ENCODE results near the gene OR1S1.
"Not testable (repeated sequence)": the region's sequence is repeated elsewhere in the genome, so short reads cannot be mapped to it uniquely, and the experiment has no call there.

OR1S1 gene

GRCh38 chr11:58212420-58212819 is at the start of gene OR1S1:
Gene OR1S1 (plus strand): TSS chr11:58212720.
- not testable (repeated sequence) for H3K27ac ChIP-seq

GRCh38 chr11:58164389-58164788 is 48.1 kb upstream of the OR1S1 start:
- H3K27ac ChIP-seq: no peak overlapping the region
- no peak for TF ChIP-seq CTCF (conservative IDR thresholded peaks at IDR 0.05)

GRCh38 chr11:58164990-58165389 is 47.5 kb upstream of the OR1S1 start:
- TF ChIP-seq CTCF (conservative IDR thresholded peaks at IDR 0.05): no peak
- no peak overlapping the region for H3K27ac ChIP-seq

GRCh38 chr11:58165504-58166106 is 46.9 kb upstream of the OR1S1 start:
- TF ChIP-seq CTCF (conservative IDR thresholded peaks at IDR 0.05): no peak
- H3K27ac ChIP-seq: no peak overlapping the region

- TF ChIP-seq CTCF (conservative IDR thresholded peaks at IDR 0.05): no peak
- no peak overlapping the region for H3K27ac ChIP-seq
These were observed 35.0 kb upstream of the OR1S1 start for GRCh38 chr11:58177409-58178054.

GRCh38 chr11:58178444-58178843 is 34.1 kb upstream of the OR1S1 start:
- no peak for TF ChIP-seq CTCF (conservative IDR thresholded peaks at IDR 0.05)
- no peak overlapping the region for H3K27ac ChIP-seq

- H3K27ac ChIP-seq: no peak overlapping the region
- TF ChIP-seq CTCF (conservative IDR thresholded peaks at IDR 0.05): no peak
These were observed 32.9 kb upstream of the OR1S1 start for GRCh38 chr11:58179648-58180047.

GRCh38 chr11:58186938-58187337 is 25.6 kb upstream of the OR1S1 start:
- no peak for TF ChIP-seq CTCF (conservative IDR thresholded peaks at IDR 0.05)
- H3K27ac ChIP-seq: no peak overlapping the region

All from VCaP (cell line).